Effector memory CD4-positive, alpha-beta T cell (primary cell): ENCODE data around the gene KIF12.

Experiments used
- DNase-seq, 3 donors: peaks; one replicate each; pipeline ENCODE4 v3.0.0-alpha.2; 2020
- H3K27ac ChIP-seq: 2 replicates; pipeline ENCODE4 v1.7.0; 2013; ENCODE audit warnings: mild to moderate bottlenecking, low read length, moderate library complexity; ENCODE audit not compliant: insufficient read depth, poor library complexity, severe bottlenecking
- H3K27me3 ChIP-seq: replicated peaks from 2 replicates; pipeline ENCODE4 v1.7.0; 2013; ENCODE audit warnings: mild to moderate bottlenecking, low read length; ENCODE audit not compliant: insufficient read depth, control insufficient read depth, poor library complexity, severe bottlenecking
- H3K36me3 ChIP-seq: 2 replicates; pipeline ENCODE4 v1.7.0; 2013; ENCODE audit warnings: mild to moderate bottlenecking, low read length, moderate library complexity; ENCODE audit not compliant: control insufficient read depth, insufficient read depth
- H3K4me1 ChIP-seq: 2 replicates; pipeline ENCODE4 v1.7.0; 2013; ENCODE audit warnings: low read length, mild to moderate bottlenecking; ENCODE audit not compliant: control insufficient read depth, insufficient read depth, poor library complexity, severe bottlenecking
- H3K4me3 ChIP-seq: 2 replicates; pipeline ENCODE4 v1.7.0; 2013; ENCODE audit warnings: low read length, low read depth, mild to moderate bottlenecking; ENCODE audit not compliant: insufficient read depth, poor library complexity, severe bottlenecking
- H3K9me3 ChIP-seq: 2 replicates; pipeline ENCODE4 v1.7.0; 2013; ENCODE audit warnings: mild to moderate bottlenecking, low read length, moderate library complexity; ENCODE audit not compliant: control insufficient read depth

KIF12 gene

DNA sequence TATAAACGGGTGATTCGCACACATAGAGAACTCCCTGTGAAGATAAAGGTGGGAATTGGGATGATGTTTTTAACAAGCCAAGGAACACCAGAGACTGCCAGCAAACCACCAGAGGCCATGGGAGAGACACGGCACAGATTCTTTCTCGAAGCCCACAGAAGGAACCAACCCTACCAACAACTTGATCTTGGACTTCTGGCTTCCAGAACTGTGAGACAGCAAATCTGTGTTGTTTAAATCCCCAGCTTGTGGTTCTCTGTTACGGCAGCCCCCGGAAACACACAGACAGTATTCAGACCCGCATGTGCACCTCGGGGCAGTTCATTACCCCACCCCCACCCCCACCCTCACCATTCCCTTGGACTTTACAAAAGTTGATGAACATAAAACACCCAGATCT lies 33.8 kb downstream of the KIF12 start:
- no peak overlapping the region for H3K27ac ChIP-seq
- H3K4me3 ChIP-seq, result no peak overlapping the region
- H3K36me3 ChIP-seq, result no peaks in the 10 kb centered on the region
- no peaks in the 10 kb centered on the region for H3K27me3 ChIP-seq
- H3K9me3 ChIP-seq, result no peaks in the 10 kb centered on the region
- no peaks in the 10 kb centered on the region for H3K4me1 ChIP-seq
- no peak for DNase-seq

DNA sequence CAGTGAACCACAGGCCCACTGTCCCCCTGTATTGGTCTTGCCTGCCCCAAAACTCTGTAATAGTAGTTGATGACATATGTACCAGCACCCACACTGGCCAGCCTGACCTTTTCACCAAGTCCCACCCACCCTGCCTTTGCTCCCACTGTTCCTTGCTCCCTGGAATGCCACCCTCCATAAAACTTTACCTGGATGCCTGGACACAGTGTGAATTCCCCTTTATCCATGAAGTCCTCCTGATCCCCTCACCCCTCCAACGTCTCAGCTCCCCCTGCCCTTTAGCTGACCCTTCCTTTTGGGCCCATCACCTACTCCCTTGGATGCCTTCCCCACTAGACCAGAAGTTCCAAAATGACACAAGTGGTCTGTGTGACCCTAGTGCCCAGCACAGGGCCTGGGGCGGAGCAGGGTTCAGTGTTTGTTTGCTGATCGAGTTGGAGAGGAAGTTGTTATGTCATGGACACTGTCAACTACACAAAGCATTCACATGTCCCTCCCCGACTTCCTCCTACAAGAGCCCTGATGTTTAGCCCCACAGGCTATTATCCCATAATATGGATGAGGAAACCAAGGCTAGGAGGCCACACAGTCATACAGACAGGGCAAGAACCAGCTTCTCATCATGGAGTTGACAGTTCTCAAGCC lies 37.1 kb downstream of the KIF12 start:
- no peak for DNase-seq

GRCh38 chr9:114061292-114061691 lies 37.8 kb downstream of the KIF12 start:
- DNase-seq, result no peak

More for the DNA sequence above, 37.1 kb downstream of the KIF12 start:
- H3K4me1 ChIP-seq, result no peaks in the 10 kb centered on the region
- H3K27ac ChIP-seq, result no peak overlapping the region
- H3K27me3 ChIP-seq, result no peaks in the 10 kb centered on the region
- H3K36me3 ChIP-seq, result no peaks in the 10 kb centered on the region
- H3K4me3 ChIP-seq, result no peak overlapping the region
- no peaks in the 10 kb centered on the region for H3K9me3 ChIP-seq

DNA sequence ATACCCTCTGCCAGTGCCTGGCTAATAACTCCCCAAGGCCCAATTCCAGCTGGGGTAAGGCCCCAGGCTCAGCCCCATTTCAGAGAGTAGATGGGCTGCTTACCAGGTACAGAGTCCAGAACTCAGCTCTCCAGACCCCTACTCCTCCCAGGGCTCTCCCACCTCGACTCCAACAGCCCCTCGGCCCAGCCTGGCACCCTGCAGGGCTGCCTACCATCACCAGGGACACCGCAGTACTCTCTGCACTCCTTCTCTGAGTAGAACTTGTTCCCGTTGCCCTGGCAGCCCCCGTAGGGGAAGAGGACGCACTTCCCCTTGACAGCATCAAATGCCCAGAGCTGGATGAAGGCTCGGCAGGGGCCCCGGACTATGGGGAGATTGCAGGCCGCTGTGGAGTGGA lies 38.4 kb downstream of the KIF12 start:
- Histone ChIP-seq H3K36me3 (no peaks in the 10 kb centered on the region), H3K27ac (no peak overlapping the region), H3K4me3 (no peak overlapping the region), H3K4me1 (no peaks in the 10 kb centered on the region), H3K9me3 (no peaks in the 10 kb centered on the region), H3K27me3 (no peaks in the 10 kb centered on the region)
- DNase-seq, result no peak

More at GRCh38 chr9:114061292-114061691, 37.8 kb downstream of the KIF12 start:
- no peak overlapping the region for H3K4me3 ChIP-seq
- no peaks in the 10 kb centered on the region for H3K4me1 ChIP-seq
- H3K27me3 ChIP-seq, result no peaks in the 10 kb centered on the region
- no peaks in the 10 kb centered on the region for H3K36me3 ChIP-seq
- no peak overlapping the region for H3K27ac ChIP-seq
- no peaks in the 10 kb centered on the region for H3K9me3 ChIP-seq

DNA sequence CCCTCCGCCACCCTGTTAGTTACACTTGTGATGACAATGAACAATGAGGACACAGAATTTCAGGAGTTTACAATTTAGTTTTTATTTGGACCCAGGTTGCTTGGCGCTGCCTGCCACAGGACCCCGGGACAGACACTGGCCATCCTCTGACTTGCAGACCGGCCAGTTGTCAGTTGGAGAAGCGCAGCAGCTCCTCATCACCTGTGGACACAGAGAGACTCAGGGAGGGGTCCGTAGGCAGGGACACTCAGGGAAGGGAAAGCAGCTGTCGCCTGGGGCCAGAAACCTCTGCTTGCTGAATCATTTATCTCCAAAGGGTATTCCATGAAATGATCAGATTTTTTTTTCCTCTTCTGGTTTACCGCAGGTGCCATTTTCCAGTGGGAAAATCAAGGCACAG lies 39.0 kb downstream of the KIF12 start:
- no peaks in the 10 kb centered on the region for H3K9me3 ChIP-seq
- H3K4me3 ChIP-seq, result no peak overlapping the region
- no peak for DNase-seq
- H3K27me3 ChIP-seq, result no peaks in the 10 kb centered on the region
- H3K4me1 ChIP-seq, result no peaks in the 10 kb centered on the region
- H3K27ac ChIP-seq, result no peak overlapping the region
- no peaks in the 10 kb centered on the region for H3K36me3 ChIP-seq

- H3K27ac ChIP-seq, result no peak overlapping the region
- H3K27me3 ChIP-seq, result no peaks in the 10 kb centered on the region
- H3K4me1 ChIP-seq, result no peaks in the 10 kb centered on the region
- no peak overlapping the region for H3K4me3 ChIP-seq
- no peaks in the 10 kb centered on the region for H3K9me3 ChIP-seq
- H3K36me3 ChIP-seq, result no peaks in the 10 kb centered on the region
- no peak for DNase-seq
Observed at GRCh38 chr9:114059047-114059803, 39.9 kb downstream of the KIF12 start.

DNA sequence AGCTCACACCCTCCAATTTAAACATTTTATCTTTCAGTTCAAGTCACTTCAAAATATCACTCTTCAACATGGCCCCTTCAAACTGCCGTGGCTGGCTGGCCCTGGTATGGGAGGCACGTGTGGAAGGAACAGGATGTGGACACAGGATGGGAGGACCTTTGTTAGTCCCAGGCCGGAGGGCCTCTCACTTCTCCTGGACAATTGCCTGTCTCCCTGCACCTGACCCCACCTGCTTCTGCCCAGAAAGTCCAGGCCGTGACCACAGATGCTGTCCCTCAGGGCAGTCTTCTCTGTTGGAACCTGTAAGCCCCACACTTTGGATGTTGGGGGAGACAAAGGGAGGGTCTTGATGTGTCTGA lies 40.4 kb downstream of the KIF12 start:
- Histone ChIP-seq H3K4me1 (no peaks in the 10 kb centered on the region), H3K9me3 (no peaks in the 10 kb centered on the region), H3K4me3 (no peak overlapping the region), H3K36me3 (no peaks in the 10 kb centered on the region), H3K27ac (no peak overlapping the region), H3K27me3 (no peaks in the 10 kb centered on the region)
- DNase-seq, result no peak

DNA sequence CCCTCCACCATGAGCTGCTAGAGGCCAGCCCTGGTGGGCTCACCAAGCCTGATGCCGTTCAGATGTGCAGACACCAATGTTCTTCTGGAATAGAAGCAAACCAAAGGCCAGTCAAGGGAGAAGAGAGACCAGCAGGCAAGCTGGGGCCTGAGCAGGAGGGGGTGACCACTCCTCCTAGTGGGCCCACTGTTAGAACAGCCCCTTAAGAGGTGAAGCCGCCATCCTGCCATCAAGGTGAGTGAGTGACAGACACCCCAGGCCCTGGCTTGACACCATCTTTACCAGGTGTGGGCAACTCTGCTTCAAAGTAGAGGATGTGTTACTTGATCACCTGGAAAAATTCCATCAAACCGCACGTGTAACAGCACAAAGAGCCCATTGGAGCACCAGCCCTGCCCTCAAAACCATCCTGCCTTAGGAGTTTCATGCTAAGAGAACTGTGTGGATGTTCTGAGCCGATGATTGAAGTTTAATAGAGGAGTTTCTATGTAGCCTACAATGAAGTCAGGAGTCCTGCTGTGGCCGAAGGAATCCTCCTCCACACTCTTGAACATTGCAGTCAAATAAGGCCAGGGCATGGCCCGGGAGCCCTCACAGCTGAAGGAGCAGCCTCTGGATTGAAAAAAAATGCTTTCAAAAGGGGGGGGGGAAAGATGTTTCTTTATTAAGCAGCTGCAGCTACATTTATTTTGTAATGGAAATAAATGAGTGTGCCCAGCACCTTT lies 41.8 kb downstream of the KIF12 start:
- no peaks in the 10 kb centered on the region for H3K36me3 ChIP-seq
- H3K27me3 ChIP-seq, result no peaks in the 10 kb centered on the region
- H3K4me3 ChIP-seq, result no peak overlapping the region
- H3K27ac ChIP-seq, result no peak overlapping the region
- no peaks in the 10 kb centered on the region for H3K4me1 ChIP-seq
- no peak for DNase-seq
- no peaks in the 10 kb centered on the region for H3K9me3 ChIP-seq

DNA sequence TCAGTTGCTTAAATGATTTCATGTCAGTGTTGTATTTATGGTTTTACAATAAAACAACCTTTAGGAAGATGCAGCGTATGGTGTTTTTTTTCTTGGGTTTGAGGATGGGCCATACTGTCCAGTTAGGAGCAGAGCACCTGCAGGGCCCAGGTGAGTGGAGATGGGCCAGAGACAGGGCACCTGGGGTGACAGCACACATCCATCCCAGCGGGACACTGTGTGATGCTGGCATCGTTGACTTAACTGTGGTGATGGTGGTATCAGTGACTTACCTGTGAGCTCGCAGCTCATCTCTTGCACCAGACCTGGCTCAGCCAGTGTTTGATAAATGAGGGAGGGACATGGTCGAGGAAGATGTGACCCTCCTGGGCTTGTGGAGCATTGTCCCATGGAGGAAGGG lies 42.6 kb downstream of the KIF12 start:
- H3K9me3 ChIP-seq, result no peaks in the 10 kb centered on the region
- H3K4me1 ChIP-seq, result no peaks in the 10 kb centered on the region
- H3K27ac ChIP-seq, result no peak overlapping the region
- no peaks in the 10 kb centered on the region for H3K36me3 ChIP-seq
- DNase-seq, result no peak
- no peaks in the 10 kb centered on the region for H3K27me3 ChIP-seq
- no peak overlapping the region for H3K4me3 ChIP-seq

GRCh38 chr9:114055894-114056293 lies 43.2 kb downstream of the KIF12 start:
- no peak for DNase-seq
- H3K9me3 ChIP-seq, result no peaks in the 10 kb centered on the region
- no peaks in the 10 kb centered on the region for H3K4me1 ChIP-seq
- H3K27ac ChIP-seq, result no peak overlapping the region
- H3K27me3 ChIP-seq, result no peaks in the 10 kb centered on the region
- no peaks in the 10 kb centered on the region for H3K36me3 ChIP-seq
- H3K4me3 ChIP-seq, result no peak overlapping the region
